DND-41 (cell line): ENCODE data around the gene NYNRIN.

ENCODE experiments used
- ATAC-seq: fragments of 200-7000 bp; cut with Tn5 transposase; 3 replicates; pipeline ENCODE4 v1.9.1; 2021; ENCODE audit warnings: low read depth; ENCODE audit not compliant: insufficient read depth
- DNase-seq: peaks from one replicate; pipeline ENCODE4 v3.0.0-alpha.2; 2020
- H2AFZ ChIP-seq: 2 replicates; pipeline ENCODE4 v1.6.0; 2012; ENCODE audit warnings: low read depth, low read length
- H3K27ac ChIP-seq: 2 replicates; pipeline ENCODE4 v1.5.1; 2012; ENCODE audit warnings: low read length, inconsistent platforms
- H3K27me3 ChIP-seq: fragments of 200-600 bp; sonication (generic); 2 replicates; pipeline ENCODE4 v1.6.0; 2012; ENCODE audit warnings: low read length, mild to moderate bottlenecking, inconsistent platforms; ENCODE audit not compliant: insufficient read depth, poor library complexity
- H3K36me3 ChIP-seq: 2 replicates; pipeline ENCODE4 v1.5.1; 2012; ENCODE audit warnings: low read length, inconsistent platforms; ENCODE audit not compliant: insufficient read depth
- H3K4me1 ChIP-seq: 2 replicates; pipeline ENCODE4 v1.5.1; 2012; ENCODE audit warnings: mild to moderate bottlenecking, low read length; ENCODE audit not compliant: insufficient read depth
- H3K4me2 ChIP-seq: 2 replicates; pipeline ENCODE4 v1.6.0; 2012; ENCODE audit warnings: mild to moderate bottlenecking, moderate library complexity, low read length, inconsistent platforms; ENCODE audit not compliant: insufficient read depth
- H3K4me3 ChIP-seq, 2 experiments: fragments of 200-600 bp in 1 of 2; shearing (Covaris generic) in 1 of 2; 2 replicates each; pipeline ENCODE4 v1.5.1; 2012 to 2016; ENCODE audit warnings: inconsistent platforms in 2 of 2, low read length in 2 of 2, mild to moderate bottlenecking in 2 of 2, low read depth in 1 of 2, moderate library complexity in 1 of 2
- H3K79me2 ChIP-seq: 2 replicates; pipeline ENCODE4 v1.6.0; 2012; ENCODE audit warnings: low read length, inconsistent platforms; ENCODE audit not compliant: insufficient read depth
- H3K9ac ChIP-seq: 2 replicates; pipeline ENCODE4 v1.6.0; 2012; ENCODE audit warnings: low read depth, mild to moderate bottlenecking, inconsistent platforms, low read length, moderate library complexity
- H3K9me3 ChIP-seq: 2 replicates; pipeline ENCODE4 v1.5.1; 2012; ENCODE audit warnings: low read length, moderate library complexity, mild to moderate bottlenecking, inconsistent platforms; ENCODE audit not compliant: insufficient read depth, severe bottlenecking
- H4K20me1 ChIP-seq: 2 replicates; pipeline ENCODE4 v1.6.0; 2012; ENCODE audit warnings: low read length; ENCODE audit not compliant: insufficient read depth
- EZH2 ChIP-seq: IDR thresholded peaks from 3 replicates; pipeline ENCODE4 v1.6.1; 2012; ENCODE audit warnings: borderline replicate concordance, low read depth, mild to moderate bottlenecking, moderate library complexity, low read length, inconsistent platforms; ENCODE audit not compliant: severe bottlenecking
- TF ChIP-seq, protein P1 (sequence below): IDR thresholded peaks from 2 replicates; pipeline ENCODE4 v1.5.1; 2012; ENCODE audit warnings: borderline replicate concordance, low read length, moderate library complexity, mild to moderate bottlenecking; ENCODE audit not compliant: poor library complexity, severe bottlenecking; ENCODE audit errors: extremely low read depth

Gene NYNRIN

DNA sequence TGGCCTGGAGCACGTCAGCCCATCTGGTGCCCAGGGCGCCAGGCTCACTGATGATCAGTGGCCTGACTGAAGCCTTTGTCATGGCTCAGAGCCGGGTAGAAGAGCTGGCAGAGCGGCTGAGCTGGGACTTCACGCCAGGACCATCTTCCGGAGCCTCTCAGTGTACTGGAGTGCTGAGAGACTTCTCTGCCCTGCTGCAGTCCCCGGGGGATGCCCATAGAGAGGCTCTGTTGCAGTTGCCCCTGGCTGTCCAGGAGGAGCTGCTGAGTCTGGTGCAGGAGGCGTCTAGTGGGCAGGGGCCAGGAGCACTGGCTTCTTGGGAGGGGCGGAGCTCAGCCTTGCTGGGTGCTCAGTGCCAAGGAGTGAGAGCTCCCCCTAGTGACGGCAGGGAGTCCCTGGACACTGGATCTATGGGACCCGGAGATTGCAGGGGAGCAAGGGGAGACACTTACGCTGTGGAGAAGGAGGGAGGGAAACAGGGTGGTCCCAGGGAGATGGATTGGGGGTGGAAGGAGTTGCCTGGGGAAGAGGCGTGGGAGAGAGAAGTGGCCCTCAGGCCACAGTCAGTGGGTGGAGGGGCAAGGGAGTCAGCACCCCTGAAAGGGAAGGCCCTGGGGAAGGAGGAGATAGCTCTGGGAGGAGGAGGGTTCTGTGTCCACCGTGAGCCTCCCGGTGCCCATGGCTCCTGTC lies 32.9 kb downstream of the NYNRIN start:
- H3K4me3 ChIP-seq, result peak overlapping the region in 1 of 2 experiments; percentile 93; a peak in 2 of 4 replicates
- DNase-seq (peak; percentile 90), ATAC-seq (peak; percentile 81)
- peak overlapping the region; percentile 97 for H3K4me2 ChIP-seq
- H2AFZ ChIP-seq, result no peak overlapping the region
- H4K20me1 ChIP-seq, result peaks cover 27% of the 10 kb centered on the region
- H3K9me3 ChIP-seq, result no peaks in the 10 kb centered on the region
- H3K9ac ChIP-seq, result peak overlapping the region; percentile 94; the same call in 1 of the 2 replicates
- peaks cover 41% of the 10 kb centered on the region for H3K4me1 ChIP-seq
- no peak for TF ChIP-seq EZH2
- TF ChIP-seq, protein P1, sequence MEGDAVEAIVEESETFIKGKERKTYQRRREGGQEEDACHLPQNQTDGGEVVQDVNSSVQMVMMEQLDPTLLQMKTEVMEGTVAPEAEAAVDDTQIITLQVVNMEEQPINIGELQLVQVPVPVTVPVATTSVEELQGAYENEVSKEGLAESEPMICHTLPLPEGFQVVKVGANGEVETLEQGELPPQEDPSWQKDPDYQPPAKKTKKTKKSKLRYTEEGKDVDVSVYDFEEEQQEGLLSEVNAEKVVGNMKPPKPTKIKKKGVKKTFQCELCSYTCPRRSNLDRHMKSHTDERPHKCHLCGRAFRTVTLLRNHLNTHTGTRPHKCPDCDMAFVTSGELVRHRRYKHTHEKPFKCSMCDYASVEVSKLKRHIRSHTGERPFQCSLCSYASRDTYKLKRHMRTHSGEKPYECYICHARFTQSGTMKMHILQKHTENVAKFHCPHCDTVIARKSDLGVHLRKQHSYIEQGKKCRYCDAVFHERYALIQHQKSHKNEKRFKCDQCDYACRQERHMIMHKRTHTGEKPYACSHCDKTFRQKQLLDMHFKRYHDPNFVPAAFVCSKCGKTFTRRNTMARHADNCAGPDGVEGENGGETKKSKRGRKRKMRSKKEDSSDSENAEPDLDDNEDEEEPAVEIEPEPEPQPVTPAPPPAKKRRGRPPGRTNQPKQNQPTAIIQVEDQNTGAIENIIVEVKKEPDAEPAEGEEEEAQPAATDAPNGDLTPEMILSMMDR, result peak; percentile 96
- no peaks in the 10 kb centered on the region for H3K27me3 ChIP-seq
- H3K27ac ChIP-seq, result 0 out of 2 replicates have a peak overlapping the region, but pooled peaks have one; percentile 90
- H3K36me3 ChIP-seq, result peaks cover 54% of the 10 kb centered on the region
- H3K79me2 ChIP-seq, result peaks cover 28% of the 10 kb centered on the region

DNA sequence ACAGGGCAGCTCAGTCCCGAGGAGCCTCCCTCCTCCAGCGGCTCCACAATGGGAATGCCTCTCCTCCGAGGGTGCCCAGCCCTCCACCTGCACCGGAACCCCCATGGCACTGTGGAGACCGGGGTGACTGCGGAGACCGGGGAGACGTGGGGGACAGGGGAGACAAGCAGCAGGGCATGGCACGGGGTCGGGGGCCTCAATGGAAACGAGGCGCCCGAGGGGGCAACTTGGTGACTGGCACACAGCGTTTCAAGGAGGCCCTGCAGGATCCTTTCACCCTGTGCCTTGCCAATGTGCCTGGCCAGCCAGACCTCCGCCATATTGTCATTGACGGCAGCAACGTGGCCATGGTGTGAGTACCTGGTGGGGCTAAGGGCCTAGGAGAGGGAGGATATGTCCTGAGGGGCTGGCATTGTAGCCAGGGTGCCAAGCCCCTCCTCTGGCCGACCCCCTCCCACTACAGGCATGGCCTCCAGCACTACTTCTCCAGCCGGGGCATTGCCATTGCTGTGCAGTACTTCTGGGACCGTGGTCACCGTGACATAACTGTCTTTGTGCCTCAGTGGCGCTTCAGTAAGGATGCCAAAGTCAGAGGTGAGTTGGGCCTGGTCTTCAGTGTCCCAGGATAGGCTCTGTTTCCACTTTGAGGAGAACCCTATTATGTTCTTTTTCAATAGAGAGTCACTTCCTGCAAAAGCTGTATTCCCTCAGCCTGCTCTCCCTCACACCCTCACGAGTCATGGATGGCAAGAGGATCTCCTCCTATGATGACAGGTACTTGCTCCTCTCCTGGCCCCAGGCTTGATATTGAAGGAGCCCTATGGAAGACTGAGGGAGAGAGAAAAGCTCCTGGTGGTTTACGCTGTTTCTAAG lies 33.7 kb downstream of the NYNRIN start:
- ATAC-seq, result no peak
- H3K4me2 ChIP-seq, result peak overlapping the region; percentile 97; the same call in 1 of the 2 replicates
- H3K27me3 ChIP-seq, result no peaks in the 10 kb centered on the region
- H3K79me2 ChIP-seq, result peaks cover 28% of the 10 kb centered on the region
- DNase-seq, result no peak
- no peak overlapping the region for H3K9ac ChIP-seq
- no peak overlapping the region for H3K27ac ChIP-seq
- H3K36me3 ChIP-seq, result peaks cover 62% of the 10 kb centered on the region
- H3K4me3 ChIP-seq, result no peak overlapping the region
- TF ChIP-seq, protein P1, result no peak
- TF ChIP-seq EZH2, result no peak
- no peaks in the 10 kb centered on the region for H3K9me3 ChIP-seq
- peaks cover 49% of the 10 kb centered on the region for H3K4me1 ChIP-seq
- H4K20me1 ChIP-seq, result peaks cover 27% of the 10 kb centered on the region
- no peak overlapping the region for H2AFZ ChIP-seq

DNA sequence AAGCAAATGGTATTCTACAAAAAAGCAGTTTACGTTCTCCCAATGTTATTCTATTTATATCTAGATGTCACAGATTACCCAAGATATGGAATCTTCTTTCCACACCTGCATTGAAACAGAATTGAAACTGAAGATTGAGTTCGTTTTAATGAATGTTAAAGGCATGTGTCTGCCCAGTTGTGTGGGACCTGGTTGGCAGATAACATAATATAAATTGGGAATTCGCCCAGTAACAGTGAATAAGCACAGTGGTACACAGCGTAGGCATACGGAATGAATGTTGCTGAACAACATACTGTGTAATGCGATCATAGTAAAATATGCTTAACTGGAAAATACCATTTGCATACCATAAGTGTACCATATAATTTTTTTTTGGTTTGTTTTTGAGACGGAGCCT lies 35.2 kb downstream of the NYNRIN start:
- Histone ChIP-seq H2AFZ (no peak overlapping the region), H3K4me2 (no peak overlapping the region), H4K20me1 (peaks cover 27% of the 10 kb centered on the region), H3K4me1 (peaks cover 47% of the 10 kb centered on the region), H3K27me3 (no peaks in the 10 kb centered on the region), H3K27ac (no peak overlapping the region), H3K9ac (no peak overlapping the region), H3K4me3 (no peak overlapping the region), H3K36me3 (peaks cover 77% of the 10 kb centered on the region), H3K9me3 (no peaks in the 10 kb centered on the region), H3K79me2 (peaks cover 26% of the 10 kb centered on the region)
- DNase-seq (no peak), ATAC-seq (no peak)
- no peak for TF ChIP-seq EZH2
- TF ChIP-seq, protein P1, result no peak
